Memory B cell (primary cell): ENCODE measurements around the gene BPIFB6.

ENCODE experiments used
- ATAC-seq: fragments of 150-1000 bp; cut with Tn5 transposase; 2 replicates; pipeline ENCODE4 v1.10.0; 2021; ENCODE audit warnings: low read depth, mild to moderate bottlenecking, moderate library complexity
- DNase-seq, 2 donors: peaks; one replicate each; pipeline ENCODE4 v3.0.0; 2022; ENCODE audit warnings: low spot score in 2 of 2
- H3K27ac Mint-ChIP-seq: one replicate; pipeline ENCODE4 v1.8.0; 2022; ENCODE audit warnings: mild to moderate bottlenecking, moderate library complexity, mixed read lengths
- H3K27me3 Mint-ChIP-seq: one replicate; pipeline ENCODE4 v1.8.0; 2022; ENCODE audit warnings: mixed read lengths
- H3K36me3 Mint-ChIP-seq: one replicate; pipeline ENCODE4 v1.8.0; 2022; ENCODE audit warnings: mild to moderate bottlenecking, mixed read lengths
- H3K4me1 Mint-ChIP-seq: one replicate; pipeline ENCODE4 v1.8.0; 2022; ENCODE audit warnings: mixed read lengths
- H3K4me3 Mint-ChIP-seq: one replicate; pipeline ENCODE4 v1.8.0; 2022; ENCODE audit warnings: mild to moderate bottlenecking, moderate library complexity, mixed read lengths
- H3K9me3 Mint-ChIP-seq: one replicate; pipeline ENCODE4 v1.8.0; 2022; ENCODE audit warnings: mixed read lengths

BPIFB6 gene

DNA sequence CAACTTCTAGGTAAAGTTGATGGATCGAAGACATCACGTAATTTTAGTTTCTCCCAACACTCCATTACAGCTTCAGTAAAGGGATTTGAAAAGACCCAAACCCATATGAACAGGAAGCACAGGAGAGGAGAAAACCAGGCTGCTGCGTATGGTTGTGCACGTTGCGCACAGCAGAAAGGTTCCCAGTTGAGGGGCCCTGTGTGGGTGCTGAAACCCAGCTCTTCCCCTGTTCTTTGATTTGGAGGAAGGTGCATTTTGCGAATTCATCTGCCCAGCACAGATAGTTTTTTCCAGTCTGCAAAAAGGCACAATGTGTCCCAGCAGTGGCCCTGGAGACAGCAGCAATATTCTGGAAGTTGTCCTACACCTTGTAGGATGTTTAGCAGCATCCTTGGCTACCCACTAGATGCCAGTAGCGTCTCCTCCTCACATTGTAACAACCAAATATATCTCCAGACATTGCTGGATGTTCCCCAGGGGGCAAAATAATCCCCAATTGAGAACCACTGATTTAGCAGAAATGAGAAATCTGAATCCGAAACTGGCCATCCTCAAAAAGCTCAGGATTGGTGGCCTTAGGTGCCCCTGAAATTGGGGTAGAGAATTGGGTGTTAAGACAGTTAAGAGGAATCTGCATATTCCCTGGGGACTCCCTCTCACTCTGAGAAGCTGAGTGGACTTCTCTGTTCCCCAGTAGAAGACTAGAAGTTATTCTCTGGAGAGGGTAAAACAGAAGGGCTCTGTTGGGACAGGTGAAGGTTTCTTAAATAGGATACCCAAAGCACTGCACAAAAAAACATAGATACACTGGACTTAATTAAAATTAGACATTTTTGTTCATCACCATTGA, 39.4 kb upstream of the BPIFB6 start:
- H3K9me3 Mint-ChIP-seq: peaks cover 8% of the 10 kb centered on the region
- H3K36me3 Mint-ChIP-seq: peaks cover 5% of the 10 kb centered on the region
- ATAC-seq: peak; percentile 43
- peaks cover 2% of the 10 kb centered on the region for H3K27me3 Mint-ChIP-seq
- H3K4me1 Mint-ChIP-seq: peaks cover 10% of the 10 kb centered on the region
- H3K4me3 Mint-ChIP-seq: peak overlapping the region; percentile 28
- H3K27ac Mint-ChIP-seq: peak overlapping the region; percentile 84
- peak in 1 of 2 donors; percentile 20 for DNase-seq

DNA sequence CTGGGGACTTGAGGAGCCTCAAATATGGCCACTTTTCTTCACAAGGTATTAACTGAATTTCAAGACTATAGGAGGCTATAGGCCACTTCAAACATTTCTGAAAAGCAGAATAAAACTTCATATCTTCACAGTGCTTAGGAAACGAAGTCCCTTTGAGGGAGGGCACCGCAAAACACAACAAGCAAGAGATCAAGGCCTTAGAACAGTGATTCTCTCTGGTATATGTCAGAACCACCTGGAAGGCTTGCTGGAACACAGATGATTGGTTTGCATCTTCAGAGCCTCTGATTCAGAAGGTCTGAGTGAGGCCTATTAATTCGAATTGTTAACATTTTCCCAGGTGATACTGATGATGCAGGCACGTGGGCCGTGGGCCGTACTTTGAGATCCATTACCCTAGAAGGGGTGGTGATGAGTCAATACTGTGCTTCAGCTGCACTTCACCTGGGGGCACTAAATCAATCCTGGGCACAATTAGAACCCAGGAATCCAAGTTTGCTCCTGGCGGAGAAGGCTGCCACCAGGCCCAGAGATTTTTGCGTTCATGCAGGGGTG, 37.9 kb upstream of the BPIFB6 start:
- Mint-ChIP-seq H3K4me1 (peaks cover 14% of the 10 kb centered on the region), H3K36me3 (peaks cover 5% of the 10 kb centered on the region), H3K27ac (no peak overlapping the region), H3K4me3 (no peak overlapping the region), H3K9me3 (peaks cover 8% of the 10 kb centered on the region), H3K27me3 (peaks cover 2% of the 10 kb centered on the region)
- ATAC-seq (no peak), DNase-seq (no peak)

DNA sequence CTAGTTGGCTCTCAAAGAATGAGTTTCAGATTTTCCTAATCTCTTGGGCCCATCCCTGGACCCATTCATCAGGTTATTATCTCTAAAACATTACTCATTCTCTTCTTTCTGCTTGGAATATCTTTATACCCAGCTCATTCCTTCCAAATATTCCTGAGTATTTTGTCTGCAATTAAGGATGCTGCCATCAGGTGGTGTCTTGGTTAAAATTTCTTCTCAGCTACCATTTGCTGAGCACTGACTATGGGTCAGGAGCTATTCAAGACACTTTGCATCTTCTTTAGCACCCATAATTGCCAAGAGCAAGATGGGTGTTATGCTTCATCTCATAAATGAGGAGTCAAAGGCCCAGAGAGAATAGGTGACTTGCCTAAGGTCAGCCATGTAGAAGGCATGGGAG, 35.6 kb upstream of the BPIFB6 start:
- ATAC-seq: no peak
- Mint-ChIP-seq H3K36me3 (peaks cover 5% of the 10 kb centered on the region), H3K4me3 (no peak overlapping the region), H3K27ac (no peak overlapping the region), H3K4me1 (peaks cover 21% of the 10 kb centered on the region), H3K27me3 (peaks cover 2% of the 10 kb centered on the region), H3K9me3 (peaks cover 8% of the 10 kb centered on the region)
- no peak for DNase-seq

DNA sequence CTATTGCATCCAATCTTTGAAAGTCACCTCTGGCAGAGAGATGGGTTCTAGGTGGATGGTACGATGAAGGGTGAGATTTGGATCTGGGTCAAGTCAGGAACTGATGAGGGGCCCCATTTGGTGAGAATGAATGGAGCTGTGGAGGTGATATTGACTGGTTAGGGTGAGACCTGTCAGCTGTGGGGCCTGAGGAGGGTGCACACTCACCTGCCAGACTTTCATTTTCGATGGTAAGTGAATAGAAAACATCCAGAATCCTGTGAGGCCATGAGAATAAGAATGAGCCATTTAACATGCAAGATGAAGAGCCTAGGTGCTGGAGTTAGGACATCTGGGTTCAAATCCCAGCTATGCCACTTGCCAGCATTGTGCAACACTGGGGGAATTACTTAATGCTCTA, 34.0 kb upstream of the BPIFB6 start:
- Mint-ChIP-seq H3K27me3 (peaks cover 2% of the 10 kb centered on the region), H3K36me3 (peaks cover 5% of the 10 kb centered on the region), H3K4me1 (peaks cover 17% of the 10 kb centered on the region), H3K4me3 (no peak overlapping the region), H3K9me3 (peaks cover 8% of the 10 kb centered on the region), H3K27ac (no peak overlapping the region)
- DNase-seq: no peak
- ATAC-seq: no peak

DNA sequence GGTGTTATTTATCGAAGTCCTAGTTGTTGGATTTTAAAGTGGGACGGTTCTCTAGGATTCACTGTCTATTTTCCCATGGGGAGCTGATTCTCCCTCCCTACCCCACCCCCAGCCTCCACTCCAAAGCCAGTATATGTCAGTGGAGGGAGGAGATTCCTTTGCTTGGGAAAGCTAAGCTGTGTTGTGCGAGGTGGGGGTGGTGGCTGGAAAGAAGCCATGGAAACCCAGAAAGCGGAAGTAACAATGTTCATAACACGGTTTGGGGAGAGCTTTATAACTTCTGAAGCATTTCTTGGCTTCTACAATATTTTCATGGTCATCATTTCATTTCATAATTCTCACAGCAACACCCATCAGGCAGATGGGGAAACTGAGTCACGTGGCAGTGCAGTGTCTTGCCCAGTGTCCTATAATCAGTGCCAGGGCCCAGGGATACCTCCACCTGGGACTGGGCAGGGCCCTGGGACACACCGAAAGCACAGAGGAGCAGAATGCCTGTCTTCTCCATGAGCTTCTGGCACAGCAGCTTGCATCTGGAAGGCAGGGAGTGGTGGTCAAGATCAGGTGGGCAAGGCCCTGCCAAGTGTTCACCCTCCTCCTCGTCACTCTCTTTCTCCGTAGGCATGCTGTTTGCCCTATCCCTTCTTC, 31.7 kb upstream of the BPIFB6 start:
- Mint-ChIP-seq H3K9me3 (peaks cover 8% of the 10 kb centered on the region), H3K27me3 (peaks cover 2% of the 10 kb centered on the region), H3K4me3 (no peak overlapping the region), H3K4me1 (peaks cover 17% of the 10 kb centered on the region), H3K27ac (no peak overlapping the region), H3K36me3 (peaks cover 5% of the 10 kb centered on the region)
- ATAC-seq (peak; percentile 50), DNase-seq (no peak)

DNA sequence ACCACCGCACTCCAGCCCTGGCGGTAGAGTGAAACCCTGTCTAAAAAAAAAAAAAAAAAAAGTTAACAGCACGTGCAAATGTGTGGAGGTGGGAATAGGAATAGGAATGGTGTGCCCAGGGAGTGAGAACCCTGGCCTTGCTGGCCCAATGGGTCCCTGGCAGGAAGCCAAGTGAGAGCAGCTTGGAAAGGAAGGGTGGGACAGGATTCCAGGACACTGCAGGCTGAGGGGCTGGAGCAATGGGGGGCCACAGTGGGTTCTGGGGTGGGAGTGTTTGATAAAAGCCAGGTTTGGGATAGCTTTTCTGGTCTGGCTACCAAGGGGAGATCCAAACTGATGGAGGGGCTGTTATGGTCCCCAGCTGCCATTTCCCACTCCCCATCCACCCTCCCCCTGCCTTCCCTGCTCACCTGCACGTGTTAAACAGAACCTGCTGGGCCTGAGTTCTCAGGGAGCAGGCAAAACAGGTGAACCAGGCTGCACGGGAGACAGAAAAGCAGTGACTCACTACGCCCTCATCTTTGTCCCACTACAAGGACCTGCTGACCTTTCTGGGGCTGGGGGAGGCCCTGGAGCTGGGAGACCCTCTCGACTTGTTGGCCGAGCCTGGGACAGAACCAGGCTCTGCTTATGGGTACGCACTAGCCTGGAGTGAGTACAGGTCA, 30.5 kb upstream of the BPIFB6 start:
- no peak overlapping the region for H3K27ac Mint-ChIP-seq
- DNase-seq (no peak), ATAC-seq (no peak)
- peaks cover 6% of the 10 kb centered on the region for H3K36me3 Mint-ChIP-seq
- peaks cover 7% of the 10 kb centered on the region for H3K9me3 Mint-ChIP-seq
- H3K4me1 Mint-ChIP-seq: peaks cover 19% of the 10 kb centered on the region
- H3K4me3 Mint-ChIP-seq: no peak overlapping the region
- peaks cover 2% of the 10 kb centered on the region for H3K27me3 Mint-ChIP-seq

DNA sequence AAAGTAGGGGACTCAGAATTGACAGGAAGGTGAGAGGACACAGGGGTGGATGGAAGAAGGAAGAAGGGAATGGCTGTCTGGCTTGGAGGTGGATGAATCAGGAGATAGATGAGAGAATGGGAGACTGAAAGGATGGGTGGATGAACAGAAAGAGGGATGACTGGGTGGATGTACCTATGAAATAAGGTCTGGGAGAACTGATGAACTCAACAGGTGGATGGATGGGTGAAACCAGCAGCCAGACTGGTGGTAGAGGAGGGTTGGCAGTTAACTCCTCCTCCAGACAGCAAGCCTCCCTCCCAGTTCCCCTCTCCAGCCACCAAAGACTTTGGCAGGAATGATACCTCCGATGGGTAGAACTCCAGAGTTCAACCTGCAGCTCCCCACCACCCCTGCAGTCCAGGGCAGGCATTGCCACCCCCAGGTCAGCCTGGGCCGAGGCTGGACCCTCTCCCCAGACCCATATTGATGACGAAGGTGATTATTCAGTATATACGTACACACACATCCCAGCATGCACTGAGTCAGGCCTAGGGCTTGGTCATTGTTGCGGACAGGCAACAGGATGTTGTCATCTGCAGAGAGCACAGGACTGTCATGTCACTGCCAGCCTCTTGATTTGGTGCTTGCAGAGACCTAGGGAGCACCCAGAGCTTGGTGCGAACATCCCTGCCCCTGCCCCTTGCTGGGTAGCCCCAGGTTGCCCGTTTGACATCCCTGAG, 29.2 kb upstream of the BPIFB6 start:
- Mint-ChIP-seq H3K4me1 (peaks cover 16% of the 10 kb centered on the region), H3K27ac (no peak overlapping the region), H3K9me3 (peaks cover 2% of the 10 kb centered on the region), H3K4me3 (no peak overlapping the region), H3K27me3 (peaks cover 2% of the 10 kb centered on the region), H3K36me3 (peaks cover 3% of the 10 kb centered on the region)
- DNase-seq (no peak), ATAC-seq (no peak)

DNA sequence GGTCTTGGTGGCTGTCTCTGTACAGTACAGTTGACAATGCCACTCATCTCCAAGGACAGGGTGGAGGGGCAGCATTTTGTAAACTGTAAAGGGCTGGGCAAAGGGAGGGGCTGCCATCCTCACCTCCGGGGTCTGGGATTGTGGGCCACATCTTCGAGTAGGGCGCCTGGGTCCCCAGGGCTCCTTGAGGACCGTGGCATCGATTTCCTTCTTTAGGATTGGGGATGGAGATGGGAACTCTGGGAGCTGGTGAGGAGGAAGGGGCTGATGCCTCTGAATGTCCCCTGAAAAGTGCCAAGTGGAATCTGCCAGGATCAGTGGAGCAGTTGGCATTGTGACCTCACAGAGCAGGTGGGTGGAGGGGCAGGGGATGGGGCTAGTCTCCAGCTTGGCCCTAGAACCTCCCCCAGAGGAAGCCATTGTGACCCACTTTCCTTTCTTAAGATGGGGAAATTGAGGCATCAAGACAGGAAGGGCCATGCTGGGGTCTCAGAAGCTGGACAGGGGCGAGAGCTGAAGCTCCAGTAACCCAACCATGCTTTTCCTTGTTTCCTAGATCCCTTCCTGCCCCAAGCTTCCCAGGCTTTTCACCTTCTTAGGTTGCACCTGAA, 27.2 kb upstream of the BPIFB6 start, which contains the start of gene SUN5:
SUN5 (minus strand) TSS at position 293 of the 611 bp plus-strand sequence; CDS start at position 200, 93 bp downstream.
- no peak within 1 kb of the TSS for H3K4me3 Mint-ChIP-seq
- ATAC-seq (no peak), DNase-seq (no peak)
- no peak within 1 kb of the TSS for H3K27ac Mint-ChIP-seq
- H3K9me3 Mint-ChIP-seq: peaks cover 2% of the 10 kb centered on the region
- H3K27me3 Mint-ChIP-seq: peaks cover 2% of the 10 kb centered on the region
- H3K36me3 Mint-ChIP-seq: peaks cover 3% of the 10 kb centered on the region
- H3K4me1 Mint-ChIP-seq: peaks cover 16% of the 10 kb centered on the region

DNA sequence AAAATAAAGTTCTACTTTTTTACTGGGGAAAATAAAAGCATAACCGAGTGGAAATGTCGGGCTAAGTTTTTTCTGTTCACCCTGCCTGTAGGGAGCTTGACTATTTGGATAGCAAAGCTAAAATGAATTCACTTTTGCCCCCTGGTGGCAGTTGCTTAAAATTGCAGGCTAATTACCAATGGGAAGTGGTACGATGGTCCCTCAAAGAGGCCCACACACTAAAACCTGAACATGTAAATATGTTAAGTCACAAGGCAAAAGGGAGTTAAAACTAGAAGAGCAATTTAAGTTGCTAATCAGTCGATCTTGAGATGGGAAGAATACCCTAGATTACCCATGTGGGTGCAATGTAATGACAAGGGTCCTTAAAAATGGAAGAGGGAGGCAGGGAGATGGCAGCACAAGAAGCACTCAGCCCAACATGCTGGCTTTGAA, 26.3 kb upstream of the BPIFB6 start:
- peaks cover 3% of the 10 kb centered on the region for H3K36me3 Mint-ChIP-seq
- DNase-seq (no peak), ATAC-seq (no peak)
- H3K4me3 Mint-ChIP-seq: no peak overlapping the region
- H3K27ac Mint-ChIP-seq: no peak overlapping the region
- H3K9me3 Mint-ChIP-seq: peaks cover 2% of the 10 kb centered on the region
- H3K4me1 Mint-ChIP-seq: peaks cover 10% of the 10 kb centered on the region
- H3K27me3 Mint-ChIP-seq: peaks cover 2% of the 10 kb centered on the region

DNA sequence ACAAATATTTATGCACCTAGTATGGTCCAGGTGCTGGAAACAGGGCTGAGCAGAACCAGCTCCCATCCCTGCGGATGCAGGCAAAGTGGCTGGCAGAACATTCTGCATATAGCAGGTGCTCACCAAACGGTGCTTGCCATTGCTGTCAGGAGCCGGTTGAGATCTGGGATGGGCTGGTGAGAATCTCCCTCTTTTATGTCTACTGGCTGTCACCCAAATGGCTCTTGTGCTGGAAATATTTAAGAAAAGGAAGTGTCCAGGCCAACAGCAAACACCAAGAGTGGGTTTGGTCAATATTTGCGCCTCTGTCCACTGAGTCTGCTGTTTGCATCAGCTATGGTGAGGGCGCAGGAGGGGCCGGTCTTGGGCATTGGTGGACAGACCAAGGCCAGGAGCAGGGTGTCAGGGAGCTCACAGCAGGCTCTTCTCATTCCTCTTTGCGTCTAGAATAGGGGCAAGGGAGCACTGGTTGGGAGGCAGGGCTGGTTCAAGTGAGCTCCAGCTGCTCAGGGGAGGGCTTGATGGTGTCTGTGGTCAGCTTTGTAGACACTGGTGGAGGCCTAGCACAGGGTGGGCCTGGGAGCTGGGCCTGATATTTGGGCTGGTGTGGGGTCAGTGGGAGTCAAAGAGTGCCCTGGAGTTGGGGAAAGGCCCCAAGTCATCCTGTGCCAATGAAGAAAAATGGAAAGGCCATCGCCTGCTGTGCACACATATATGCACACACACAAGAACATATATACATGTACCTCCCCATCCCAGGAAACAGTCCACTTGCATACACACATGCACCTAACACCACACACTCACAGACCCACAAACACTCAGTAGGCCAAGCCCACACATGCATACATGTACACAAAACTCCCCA, 25.3 kb upstream of the BPIFB6 start:
- Mint-ChIP-seq H3K27ac (no peak overlapping the region), H3K4me3 (no peak overlapping the region), H3K4me1 (peaks cover 9% of the 10 kb centered on the region), H3K36me3 (peaks cover 3% of the 10 kb centered on the region), H3K9me3 (peaks cover 2% of the 10 kb centered on the region), H3K27me3 (peaks cover 4% of the 10 kb centered on the region)
- ATAC-seq (no peak), DNase-seq (no peak)

DNA sequence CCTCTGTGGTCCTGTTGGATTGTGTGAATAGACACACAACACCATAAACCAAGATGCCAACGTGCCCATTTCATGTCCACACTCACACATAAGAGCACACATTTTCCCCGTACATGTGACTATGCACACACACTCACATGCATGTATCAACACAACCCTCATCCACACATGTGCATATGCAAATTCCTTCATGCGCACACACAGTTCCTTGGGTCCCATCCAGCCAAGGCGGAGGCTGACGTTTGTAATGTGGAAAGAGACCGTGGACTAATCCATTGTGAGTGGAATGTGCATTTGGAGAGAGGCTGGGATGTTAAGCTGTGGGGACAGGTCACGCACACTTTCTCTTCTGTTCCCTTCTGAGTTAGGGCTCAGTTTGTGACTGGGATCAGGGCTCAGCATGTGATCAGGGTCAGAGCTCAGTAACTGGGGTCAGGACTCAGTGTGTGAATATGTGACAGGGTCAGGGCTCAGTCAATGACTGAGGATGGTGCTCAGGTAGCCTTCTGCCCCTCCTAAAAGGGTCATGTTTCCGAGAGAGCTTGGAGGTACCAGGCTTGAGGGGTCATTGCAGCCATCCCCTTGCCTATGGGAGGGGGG, 24.6 kb upstream of the BPIFB6 start:
- no peak overlapping the region for H3K4me3 Mint-ChIP-seq
- no peak for ATAC-seq
- peaks cover 3% of the 10 kb centered on the region for H3K36me3 Mint-ChIP-seq
- H3K27me3 Mint-ChIP-seq: peaks cover 4% of the 10 kb centered on the region
- no peak overlapping the region for H3K27ac Mint-ChIP-seq
- H3K9me3 Mint-ChIP-seq: peaks cover 2% of the 10 kb centered on the region
- DNase-seq: no peak
- H3K4me1 Mint-ChIP-seq: peaks cover 8% of the 10 kb centered on the region
